Endothelial cell of umbilical vein (primary cell): ENCODE measurements around the gene CASR.

Experiments
- CTCF ChIP-seq, 2 donors: IDR thresholded peaks; 1 replicate in 1 of 2; 2 replicates in 1 of 2; pipeline ENCODE4 v1.5.1; 2011; ENCODE audit warnings: low read length in 2 of 2, mild to moderate bottlenecking in 2 of 2, moderate library complexity in 2 of 2, control low read depth in 1 of 2, inconsistent platforms in 1 of 2, low read depth in 1 of 2; ENCODE audit not compliant: insufficient read depth in 1 of 2; ENCODE audit errors: extremely low read depth in 1 of 2
- EZH2 ChIP-seq: IDR thresholded peaks from 2 replicates; pipeline ENCODE4 v1.6.1; 2012; ENCODE audit warnings: borderline replicate concordance, low read depth, mild to moderate bottlenecking, moderate library complexity, low read length, inconsistent platforms; ENCODE audit not compliant: severe bottlenecking
- FOS ChIP-seq: IDR thresholded peaks from 2 replicates; pipeline ENCODE4 v1.6.1; 2011; ENCODE audit warnings: mild to moderate bottlenecking, low read length, moderate library complexity, borderline replicate concordance; ENCODE audit not compliant: insufficient read depth
- GATA2 ChIP-seq: IDR thresholded peaks from 2 replicates; pipeline ENCODE4 v1.7.0; 2011; ENCODE audit warnings: low read depth, mild to moderate bottlenecking, moderate library complexity, mixed read lengths, low read length; ENCODE audit not compliant: insufficient read length, insufficient read depth
- POLR2A ChIP-seq: IDR thresholded peaks from 2 replicates; pipeline ENCODE4 v1.6.1; 2012; ENCODE audit warnings: low read depth, mild to moderate bottlenecking, control low read depth, low read length
- POLR2AphosphoS5 ChIP-seq: IDR thresholded peaks from 2 replicates; pipeline ENCODE4 v1.6.1; 2012; ENCODE audit warnings: low read depth, mild to moderate bottlenecking, control low read depth, low read length, moderate library complexity; ENCODE audit not compliant: insufficient read depth

- TF ChIP-seq CTCF (IDR thresholded peaks at IDR 0.05; ENCODE audit: extremely low read depth in 1 of 2, insufficient read depth in 1 of 2, low read depth in 1 of 2, low read length in 2 of 2) (no peak), EZH2 (no peak), POLR2AphosphoS5 (no peak), GATA2 (no peak), FOS (no peak), POLR2A (no peak)
These were observed 25.1 kb downstream of the CASR start for GRCh38 chr3:122208579-122208978.
